ENCODE measurements around the gene TSPAN9. TPM values are rescaled to one million over a fixed set of nuclear protein-coding genes. Genes with fewer than 3 reads are reported as not detected.

TSPAN9 gene
- total RNA-seq, 1 experiment from 2014 or later: 7.7 TPM

DNA sequence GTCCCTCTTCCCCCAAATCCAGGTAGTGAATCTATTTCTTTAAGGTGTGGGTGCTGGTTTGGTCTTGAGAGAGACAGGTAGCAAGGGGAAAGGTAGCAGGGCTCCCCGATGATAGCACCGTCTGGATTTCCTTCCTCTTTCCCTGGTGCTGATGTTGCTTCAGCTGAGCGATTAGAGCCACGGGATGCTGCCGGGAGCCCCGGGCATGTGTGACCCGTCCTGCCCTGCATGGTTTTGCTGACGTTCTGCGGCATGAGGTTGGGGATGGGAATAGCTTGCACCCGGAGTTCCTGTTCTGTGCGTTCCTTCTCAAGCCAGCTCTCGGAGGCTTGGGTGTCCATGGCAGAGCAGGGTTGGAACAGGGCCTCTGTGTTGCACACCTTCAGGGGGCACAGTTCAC lies 107.3 kb downstream of the TSPAN9 start:
- ChIA-PET CTCF (no interaction called here), POLR2A (interaction anchor here (0.8 kb wide), 1 partner anchor 13 kb away, joined by 3 read pairs; no protein-coding TSS in a partner anchor)
- intact Hi-C loops (cut with micrococcal nuclease; ENCODE audit: unreplicated experiment): no loop called here
- Histone ChIP-seq H3K9me3 (ENCODE audit: control insufficient read depth, insufficient read depth, low read depth, low read length) (no peaks in the 10 kb centered on the region), H3K4me1 (ENCODE audit: control insufficient read depth, insufficient read depth, low read length) (no peaks in the 10 kb centered on the region), H3K27me3 (ENCODE audit: control insufficient read depth, insufficient read depth, low read length) (no peaks in the 10 kb centered on the region), H3K4me3 (ENCODE audit: low read depth in 2 of 2, low read length in 2 of 2) (no peak overlapping the region), H3K27ac (ENCODE audit: low read length) (no peak overlapping the region), H3K36me3 (ENCODE audit: control insufficient read depth, insufficient read depth, low read length) (no peaks in the 10 kb centered on the region)
- DNase-seq (ENCODE audit: low read depth, low spot score) (no peak), ATAC-seq (no peak)
- in situ Hi-C loops (cut with HindIII; ENCODE audit: low pct_unique_long_range_greater_than_20kb, low sequenced_read_pairs): no loop called here
- BruUV-seq (replicated peaks): no TSS peak
- no peak for TF ChIP-seq TCF7L2 (IDR thresholded peaks at IDR 0.05; ENCODE audit: low read depth, low read length)
- TF ChIP-seq POLR2AphosphoS5 (IDR thresholded peaks at IDR 0.05; ENCODE audit: low read depth, low read length): no peak
- TF ChIP-seq, protein P1, sequence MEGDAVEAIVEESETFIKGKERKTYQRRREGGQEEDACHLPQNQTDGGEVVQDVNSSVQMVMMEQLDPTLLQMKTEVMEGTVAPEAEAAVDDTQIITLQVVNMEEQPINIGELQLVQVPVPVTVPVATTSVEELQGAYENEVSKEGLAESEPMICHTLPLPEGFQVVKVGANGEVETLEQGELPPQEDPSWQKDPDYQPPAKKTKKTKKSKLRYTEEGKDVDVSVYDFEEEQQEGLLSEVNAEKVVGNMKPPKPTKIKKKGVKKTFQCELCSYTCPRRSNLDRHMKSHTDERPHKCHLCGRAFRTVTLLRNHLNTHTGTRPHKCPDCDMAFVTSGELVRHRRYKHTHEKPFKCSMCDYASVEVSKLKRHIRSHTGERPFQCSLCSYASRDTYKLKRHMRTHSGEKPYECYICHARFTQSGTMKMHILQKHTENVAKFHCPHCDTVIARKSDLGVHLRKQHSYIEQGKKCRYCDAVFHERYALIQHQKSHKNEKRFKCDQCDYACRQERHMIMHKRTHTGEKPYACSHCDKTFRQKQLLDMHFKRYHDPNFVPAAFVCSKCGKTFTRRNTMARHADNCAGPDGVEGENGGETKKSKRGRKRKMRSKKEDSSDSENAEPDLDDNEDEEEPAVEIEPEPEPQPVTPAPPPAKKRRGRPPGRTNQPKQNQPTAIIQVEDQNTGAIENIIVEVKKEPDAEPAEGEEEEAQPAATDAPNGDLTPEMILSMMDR (IDR thresholded peaks at IDR 0.05): no peak
- TF ChIP-seq, protein P2, sequence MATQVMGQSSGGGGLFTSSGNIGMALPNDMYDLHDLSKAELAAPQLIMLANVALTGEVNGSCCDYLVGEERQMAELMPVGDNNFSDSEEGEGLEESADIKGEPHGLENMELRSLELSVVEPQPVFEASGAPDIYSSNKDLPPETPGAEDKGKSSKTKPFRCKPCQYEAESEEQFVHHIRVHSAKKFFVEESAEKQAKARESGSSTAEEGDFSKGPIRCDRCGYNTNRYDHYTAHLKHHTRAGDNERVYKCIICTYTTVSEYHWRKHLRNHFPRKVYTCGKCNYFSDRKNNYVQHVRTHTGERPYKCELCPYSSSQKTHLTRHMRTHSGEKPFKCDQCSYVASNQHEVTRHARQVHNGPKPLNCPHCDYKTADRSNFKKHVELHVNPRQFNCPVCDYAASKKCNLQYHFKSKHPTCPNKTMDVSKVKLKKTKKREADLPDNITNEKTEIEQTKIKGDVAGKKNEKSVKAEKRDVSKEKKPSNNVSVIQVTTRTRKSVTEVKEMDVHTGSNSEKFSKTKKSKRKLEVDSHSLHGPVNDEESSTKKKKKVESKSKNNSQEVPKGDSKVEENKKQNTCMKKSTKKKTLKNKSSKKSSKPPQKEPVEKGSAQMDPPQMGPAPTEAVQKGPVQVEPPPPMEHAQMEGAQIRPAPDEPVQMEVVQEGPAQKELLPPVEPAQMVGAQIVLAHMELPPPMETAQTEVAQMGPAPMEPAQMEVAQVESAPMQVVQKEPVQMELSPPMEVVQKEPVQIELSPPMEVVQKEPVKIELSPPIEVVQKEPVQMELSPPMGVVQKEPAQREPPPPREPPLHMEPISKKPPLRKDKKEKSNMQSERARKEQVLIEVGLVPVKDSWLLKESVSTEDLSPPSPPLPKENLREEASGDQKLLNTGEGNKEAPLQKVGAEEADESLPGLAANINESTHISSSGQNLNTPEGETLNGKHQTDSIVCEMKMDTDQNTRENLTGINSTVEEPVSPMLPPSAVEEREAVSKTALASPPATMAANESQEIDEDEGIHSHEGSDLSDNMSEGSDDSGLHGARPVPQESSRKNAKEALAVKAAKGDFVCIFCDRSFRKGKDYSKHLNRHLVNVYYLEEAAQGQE (IDR thresholded peaks at IDR 0.05; ENCODE audit: insufficient read depth in 1 of 2, low read depth in 2 of 2, low read length in 1 of 2): no peak
- no peak for TF ChIP-seq SIN3A (IDR thresholded peaks at IDR 0.05; ENCODE audit: borderline replicate concordance, insufficient read depth, low read depth, low read length)

DNA sequence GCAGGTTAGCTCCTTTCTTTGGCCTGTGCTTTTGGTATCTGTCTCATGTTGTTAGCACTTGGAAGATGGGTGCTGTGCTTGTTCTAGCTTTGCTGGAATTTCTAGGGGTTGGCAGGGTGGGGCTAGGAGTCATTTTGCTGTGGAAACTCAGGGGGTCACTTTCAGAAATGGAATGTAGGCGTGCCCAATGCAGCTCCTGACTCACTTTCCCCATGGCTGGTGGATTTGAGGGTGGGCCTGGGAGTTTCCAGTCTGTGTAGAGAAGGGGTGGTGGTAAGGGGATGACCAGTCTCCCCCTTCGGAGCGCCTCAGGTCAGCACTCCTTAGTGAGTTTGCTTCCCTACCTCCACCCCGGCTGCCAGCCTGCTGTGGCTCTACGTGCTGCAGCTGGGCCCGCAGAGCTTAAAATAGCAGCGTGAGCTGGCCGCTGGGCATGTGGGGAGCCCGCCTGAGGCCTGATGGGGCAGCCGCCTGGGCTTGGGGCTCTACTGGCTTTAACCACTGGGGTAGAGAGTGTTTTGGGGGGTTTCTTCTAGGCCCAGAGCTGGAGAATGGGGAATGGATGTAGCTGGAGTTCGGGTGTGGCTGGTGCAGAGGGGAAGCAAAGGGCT lies 108.2 kb downstream of the TSPAN9 start:
- Histone ChIP-seq H3K27me3 (ENCODE audit: control insufficient read depth, insufficient read depth, low read length) (no peaks in the 10 kb centered on the region), H3K4me3 (ENCODE audit: low read depth in 2 of 2, low read length in 2 of 2) (no peak overlapping the region), H3K9me3 (ENCODE audit: control insufficient read depth, insufficient read depth, low read depth, low read length) (no peaks in the 10 kb centered on the region), H3K27ac (ENCODE audit: low read length) (no peak overlapping the region), H3K36me3 (ENCODE audit: control insufficient read depth, insufficient read depth, low read length) (no peaks in the 10 kb centered on the region), H3K4me1 (ENCODE audit: control insufficient read depth, insufficient read depth, low read length) (no peaks in the 10 kb centered on the region)
- in situ Hi-C loops (cut with HindIII; ENCODE audit: low pct_unique_long_range_greater_than_20kb, low sequenced_read_pairs): no loop called here
- intact Hi-C loops (cut with micrococcal nuclease; ENCODE audit: unreplicated experiment): no loop called here
- ATAC-seq (no peak), DNase-seq (ENCODE audit: low read depth, low spot score) (no peak)
- POLR2A ChIA-PET: interaction anchor here (0.8 kb wide), 1 partner anchor 14 kb away, joined by 3 read pairs; no protein-coding TSS in a partner anchor
- TF ChIP-seq, protein P1 (IDR thresholded peaks at IDR 0.05): no peak
- TF ChIP-seq TCF7L2 (IDR thresholded peaks at IDR 0.05; ENCODE audit: low read depth, low read length) (no peak), POLR2AphosphoS5 (IDR thresholded peaks at IDR 0.05; ENCODE audit: low read depth, low read length) (no peak)
- TF ChIP-seq, protein P2 (IDR thresholded peaks at IDR 0.05; ENCODE audit: insufficient read depth in 1 of 2, low read depth in 2 of 2, low read length in 1 of 2): no peak
- no TSS peak for BruUV-seq (replicated peaks)
- CTCF ChIA-PET: no interaction called here
